ENCODE data around the gene PLEKHG7. TPM values are rescaled to one million over a fixed set of nuclear protein-coding genes. Genes with fewer than 3 reads are reported as not detected.

PLEKHG7 gene
- total RNA-seq, 1 donor from 2014 or later = not detected

- TF ChIP-seq CTCF (IDR thresholded peaks at IDR 0.05) = no peak
- Mint-ChIP-seq H3K9me3 (ENCODE audit: low read depth) (no peaks in the 10 kb centered on the region), H3K4me1 (ENCODE audit: low read depth) (no peaks in the 10 kb centered on the region), H3K27ac (ENCODE audit: unreplicated experiment) (no peak overlapping the region), H3K36me3 (ENCODE audit: low read depth) (peaks cover 30% of the 10 kb centered on the region), H3K4me3 (ENCODE audit: unreplicated experiment) (no peak overlapping the region), H3K27me3 (ENCODE audit: low read depth) (no peaks in the 10 kb centered on the region)
- no peak for DNase-seq (ENCODE audit: low spot score)
Observed at GRCh38 chr12:92810370-92810769, 107.6 kb downstream of the PLEKHG7 start.

DNA sequence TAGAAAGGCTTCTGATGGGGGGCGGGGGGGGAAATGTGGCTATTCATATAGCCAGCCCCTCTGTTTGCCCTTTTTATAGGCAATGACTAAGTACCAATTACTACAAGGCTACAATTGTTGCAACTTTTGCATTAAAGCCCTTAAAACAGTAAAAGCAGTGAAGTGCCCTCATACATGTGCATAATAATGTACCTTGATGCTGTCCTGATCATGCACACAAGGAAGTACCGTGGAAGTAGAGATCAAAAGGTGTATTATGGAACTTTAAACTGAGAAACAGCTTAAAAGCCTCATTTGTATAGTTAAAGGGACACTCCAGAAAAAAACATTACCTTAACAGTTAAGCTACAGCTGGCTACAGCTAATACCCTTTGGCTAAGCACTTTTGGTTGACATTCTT lies 111.8 kb downstream of the PLEKHG7 start:
- Mint-ChIP-seq H3K36me3 (ENCODE audit: low read depth) (peaks cover 18% of the 10 kb centered on the region), H3K4me1 (ENCODE audit: low read depth) (no peaks in the 10 kb centered on the region), H3K27ac (ENCODE audit: unreplicated experiment) (no peak overlapping the region), H3K4me3 (ENCODE audit: unreplicated experiment) (no peak overlapping the region), H3K27me3 (ENCODE audit: low read depth) (no peaks in the 10 kb centered on the region), H3K9me3 (ENCODE audit: low read depth) (no peaks in the 10 kb centered on the region)
- TF ChIP-seq CTCF (IDR thresholded peaks at IDR 0.05) = no peak
- DNase-seq (ENCODE audit: low spot score) = no peak

DNA sequence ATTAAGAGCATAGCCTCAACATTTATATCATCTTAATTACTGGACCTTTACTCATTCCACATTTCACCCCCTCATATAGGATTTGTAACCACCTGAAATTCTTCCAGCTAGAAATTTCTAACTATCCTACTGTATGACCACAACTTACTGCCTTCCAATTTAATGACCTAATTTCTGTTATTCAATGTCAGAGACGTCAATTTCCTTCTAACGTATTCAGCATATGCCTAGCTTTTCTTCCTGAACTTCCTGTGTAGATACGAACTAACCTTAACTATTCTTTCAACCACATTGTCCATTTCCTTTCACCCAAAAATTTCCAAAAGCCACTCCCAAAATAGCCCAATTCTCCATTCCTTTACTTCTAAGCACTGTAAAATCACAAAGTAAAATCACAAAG lies 118.4 kb downstream of the PLEKHG7 start:
- Mint-ChIP-seq H3K27me3 (ENCODE audit: low read depth) (no peaks in the 10 kb centered on the region), H3K27ac (ENCODE audit: unreplicated experiment) (no peak overlapping the region), H3K36me3 (ENCODE audit: low read depth) (peaks cover 8% of the 10 kb centered on the region), H3K4me3 (ENCODE audit: unreplicated experiment) (no peak overlapping the region), H3K9me3 (ENCODE audit: low read depth) (no peaks in the 10 kb centered on the region), H3K4me1 (ENCODE audit: low read depth) (no peaks in the 10 kb centered on the region)
- TF ChIP-seq CTCF (IDR thresholded peaks at IDR 0.05) = no peak
- DNase-seq (ENCODE audit: low spot score) = no peak

Other genes starting within 250 kb of the PLEKHG7 start
- gene EEA1, start 226.3 kb downstream of the PLEKHG7 start, total RNA-seq = 35.5 to 44.7 TPM (median 41.8 TPM) in 3 replicates